ENCODE results near the gene FAM50A. TPM values are rescaled to one million over a fixed set of nuclear protein-coding genes. Genes with fewer than 3 reads are reported as not detected.
A peak's percentile ranks its signal among the peaks of the same experiment; 100 is the strongest.

Gene FAM50A
- total and polyA plus RNA-seq, 2 of the 4 experiments (the other 2 are of a cell fraction) = 46.4 to 119 TPM

DNA sequence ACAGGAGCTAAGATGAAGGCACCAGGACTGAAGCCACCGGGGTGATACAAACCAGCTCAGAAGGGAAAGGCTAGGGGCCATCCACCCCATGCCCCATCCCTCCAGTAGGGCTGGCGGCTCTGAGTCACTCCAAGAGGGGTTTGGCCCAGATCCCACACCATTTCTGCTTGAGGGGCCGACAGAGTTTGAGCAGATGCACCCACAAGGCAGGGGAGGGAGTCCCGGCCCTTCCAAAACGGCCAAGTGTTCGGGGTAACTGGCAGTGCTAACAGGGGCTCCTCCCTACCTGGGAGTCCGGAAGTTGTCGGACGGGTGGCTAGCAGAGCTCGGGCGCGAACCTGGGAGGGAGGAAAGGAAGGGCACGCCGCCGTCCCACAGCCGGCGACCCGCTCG lies 46.1 kb downstream of the FAM50A start:
- Histone ChIP-seq H2BK15ac (ENCODE audit: low read depth, low read length) (no peak overlapping the region), H3K23ac (ENCODE audit: low read depth, low read length) (peak overlapping the region; percentile 91), H3K79me1 (ENCODE audit: low read depth in 1 of 2, low read length in 2 of 2) (peaks cover 0 to 31% of the 10 kb centered on the region in 2 experiments; a peak in 3 of 4 replicates), H2BK5ac (ENCODE audit: low read depth, low read length, poor library complexity, severe bottlenecking) (peak overlapping the region; percentile 64), H2AFZ (replicated peaks; ENCODE audit: low read length, poor library complexity) (peak overlapping the region; percentile 29), H3K27ac (ENCODE audit: insufficient read depth, low read length) (peak overlapping the region; percentile 88), H3K4me2 (ENCODE audit: low read depth, low read length) (peak overlapping the region; percentile 89), H3K9me3 (ENCODE audit: control insufficient read depth, insufficient read depth, low read length) (no peaks in the 10 kb centered on the region), H3K4me3 (ENCODE audit: insufficient read depth, low read depth, low read length) (peak overlapping the region; percentile 73), H2BK120ac (ENCODE audit: low read depth, low read length) (no peak overlapping the region), H2AK5ac (ENCODE audit: low read depth, low read length) (peak overlapping the region; percentile 66; the same call in 1 of the 2 replicates), H3K56ac (ENCODE audit: extremely low read depth, insufficient read depth, low read length) (0 out of 2 replicates have a peak overlapping the region, but pooled peaks have one; percentile 19), H2BK20ac (ENCODE audit: low read depth, low read length) (no peak overlapping the region), H3K9ac (ENCODE audit: low read depth, low read length) (peak overlapping the region; percentile 80), H4K20me1 (ENCODE audit: insufficient read depth, low read length) (peaks cover 4% of the 10 kb centered on the region; the same call in 1 of the 2 replicates), H4K5ac (ENCODE audit: low read depth, low read length) (no peak overlapping the region; the same call in 1 of the 2 replicates), H3K4ac (ENCODE audit: low read depth, low read length) (peak overlapping the region; percentile 85), H3K36me3 (ENCODE audit: control insufficient read depth, insufficient read depth, low read length) (peaks cover 6% of the 10 kb centered on the region; the same call in 1 of the 2 replicates), H4K91ac (ENCODE audit: insufficient read depth, low read depth, low read length) (peak overlapping the region; percentile 2; the same call in 1 of the 2 replicates), H4K8ac (ENCODE audit: low read depth in 2 of 2, low read length in 2 of 2) (peak overlapping the region; percentile 1 to 3; a peak in 1 of 4 replicates), H3K18ac (ENCODE audit: low read depth, low read length) (no peak overlapping the region), H3K4me1 (ENCODE audit: control insufficient read depth, insufficient read depth, low read length) (peaks cover 2% of the 10 kb centered on the region; the same call in 1 of the 2 replicates), H2AK9ac (replicated peaks; ENCODE audit: low read depth, low read length, poor library complexity) (peak overlapping the region; percentile 96), H3K9me1 (ENCODE audit: insufficient read depth, low read length) (peaks cover 8% of the 10 kb centered on the region; the same call in 1 of the 2 replicates), H3K27me3 (ENCODE audit: control insufficient read depth, insufficient read depth, low read length) (no peaks in the 10 kb centered on the region), H3K14ac (replicated peaks; ENCODE audit: low read depth, low read length) (peak overlapping the region; percentile 86)
- in situ Hi-C loops (cut with MboI; ENCODE audit: low sequenced_read_pairs) (no loop called here), dilution Hi-C loops (cut with HindIII; ENCODE audit: low sequenced_read_pairs, unreplicated experiment) (no loop called here), intact Hi-C loops (cut with micrococcal nuclease) (loop anchor here (1.0 to 2.0 kb wide), 3 partner anchors 27 to 57 kb away; partner anchors contain the start of genes FAM3A, G6PD and IKBKG)
- WGBS, 2 experiments (ENCODE audit: extremely low coverage in 2 of 2, insufficient read length in 1 of 2) = 29% methylated on average over 3 of the region's 19 CpGs; no CpG with 5 or more reads in 1 of the 2 experiments
- DNase-seq = peak; percentile 45
- POLR2A ChIA-PET (ENCODE audit: unreplicated experiment) = interaction anchor here (1.0 kb wide), 1 partner anchor 119 kb away, joined by 3 read pairs; no protein-coding TSS in a partner anchor
- CTCF ChIA-PET = interaction anchor here (0.6 kb wide), 1 partner anchor 63 kb away, joined by 4 read pairs; no protein-coding TSS in a partner anchor
- BruUV-seq (replicated peaks) = no TSS peak
- ATAC-seq (ENCODE audit: low read depth) = peak; percentile 14
- TF ChIP-seq, protein P1, sequence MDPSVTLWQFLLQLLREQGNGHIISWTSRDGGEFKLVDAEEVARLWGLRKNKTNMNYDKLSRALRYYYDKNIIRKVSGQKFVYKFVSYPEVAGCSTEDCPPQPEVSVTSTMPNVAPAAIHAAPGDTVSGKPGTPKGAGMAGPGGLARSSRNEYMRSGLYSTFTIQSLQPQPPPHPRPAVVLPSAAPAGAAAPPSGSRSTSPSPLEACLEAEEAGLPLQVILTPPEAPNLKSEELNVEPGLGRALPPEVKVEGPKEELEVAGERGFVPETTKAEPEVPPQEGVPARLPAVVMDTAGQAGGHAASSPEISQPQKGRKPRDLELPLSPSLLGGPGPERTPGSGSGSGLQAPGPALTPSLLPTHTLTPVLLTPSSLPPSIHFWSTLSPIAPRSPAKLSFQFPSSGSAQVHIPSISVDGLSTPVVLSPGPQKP (IDR thresholded peaks at IDR 0.05; ENCODE audit: borderline replicate concordance, low read depth, low read length) = no peak
- TF ChIP-seq CEBPB (IDR thresholded peaks at IDR 0.05; ENCODE audit: low read depth, low read length) (no peak), NFE2L2 (IDR thresholded peaks at IDR 0.05; ENCODE audit: low read depth, low read length) (no peak), SMC3 (IDR thresholded peaks at IDR 0.05; ENCODE audit: low read depth, low read length) (no peak), BHLHE40 (IDR thresholded peaks at IDR 0.05; ENCODE audit: low read depth, low read length) (no peak), FOS (IDR thresholded peaks at IDR 0.05; ENCODE audit: low read depth, low read length) (no peak), MAZ (IDR thresholded peaks at IDR 0.05; ENCODE audit: borderline replicate concordance, low read depth, low read length) (no peak), MXI1 (IDR thresholded peaks at IDR 0.05; ENCODE audit: borderline replicate concordance, low read depth, low read length) (no peak), MAFK (IDR thresholded peaks at IDR 0.05; ENCODE audit: low read depth, low read length) (no peak), RCOR1 (IDR thresholded peaks at IDR 0.05; ENCODE audit: insufficient replicate concordance, low read length) (no peak), RFX5 (IDR thresholded peaks at IDR 0.05; ENCODE audit: low read depth, low read length) (no peak), POLR2A (IDR thresholded peaks at IDR 0.05; ENCODE audit: low read depth, low read length) (no peak), CHD1 (IDR thresholded peaks at IDR 0.05; ENCODE audit: low read depth, low read length) (no peak)
- TF ChIP-seq, protein P2, sequence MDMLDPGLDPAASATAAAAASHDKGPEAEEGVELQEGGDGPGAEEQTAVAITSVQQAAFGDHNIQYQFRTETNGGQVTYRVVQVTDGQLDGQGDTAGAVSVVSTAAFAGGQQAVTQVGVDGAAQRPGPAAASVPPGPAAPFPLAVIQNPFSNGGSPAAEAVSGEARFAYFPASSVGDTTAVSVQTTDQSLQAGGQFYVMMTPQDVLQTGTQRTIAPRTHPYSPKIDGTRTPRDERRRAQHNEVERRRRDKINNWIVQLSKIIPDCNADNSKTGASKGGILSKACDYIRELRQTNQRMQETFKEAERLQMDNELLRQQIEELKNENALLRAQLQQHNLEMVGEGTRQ (IDR thresholded peaks at IDR 0.05; ENCODE audit: low read depth, low read length) = no peak
- TF ChIP-seq, protein P3, sequence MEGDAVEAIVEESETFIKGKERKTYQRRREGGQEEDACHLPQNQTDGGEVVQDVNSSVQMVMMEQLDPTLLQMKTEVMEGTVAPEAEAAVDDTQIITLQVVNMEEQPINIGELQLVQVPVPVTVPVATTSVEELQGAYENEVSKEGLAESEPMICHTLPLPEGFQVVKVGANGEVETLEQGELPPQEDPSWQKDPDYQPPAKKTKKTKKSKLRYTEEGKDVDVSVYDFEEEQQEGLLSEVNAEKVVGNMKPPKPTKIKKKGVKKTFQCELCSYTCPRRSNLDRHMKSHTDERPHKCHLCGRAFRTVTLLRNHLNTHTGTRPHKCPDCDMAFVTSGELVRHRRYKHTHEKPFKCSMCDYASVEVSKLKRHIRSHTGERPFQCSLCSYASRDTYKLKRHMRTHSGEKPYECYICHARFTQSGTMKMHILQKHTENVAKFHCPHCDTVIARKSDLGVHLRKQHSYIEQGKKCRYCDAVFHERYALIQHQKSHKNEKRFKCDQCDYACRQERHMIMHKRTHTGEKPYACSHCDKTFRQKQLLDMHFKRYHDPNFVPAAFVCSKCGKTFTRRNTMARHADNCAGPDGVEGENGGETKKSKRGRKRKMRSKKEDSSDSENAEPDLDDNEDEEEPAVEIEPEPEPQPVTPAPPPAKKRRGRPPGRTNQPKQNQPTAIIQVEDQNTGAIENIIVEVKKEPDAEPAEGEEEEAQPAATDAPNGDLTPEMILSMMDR (conservative IDR thresholded peaks at IDR 0.05; ENCODE audit: low read depth, low read length) = no peak
